COLO829 (cell line): Measurements from ENCODE around the gene HDLBP.

Source experiments
- DNase-seq: peaks from one replicate; pipeline ENCODE4 v3.0.0; 2012; ENCODE audit warnings: low spot score

Gene HDLBP

DNA sequence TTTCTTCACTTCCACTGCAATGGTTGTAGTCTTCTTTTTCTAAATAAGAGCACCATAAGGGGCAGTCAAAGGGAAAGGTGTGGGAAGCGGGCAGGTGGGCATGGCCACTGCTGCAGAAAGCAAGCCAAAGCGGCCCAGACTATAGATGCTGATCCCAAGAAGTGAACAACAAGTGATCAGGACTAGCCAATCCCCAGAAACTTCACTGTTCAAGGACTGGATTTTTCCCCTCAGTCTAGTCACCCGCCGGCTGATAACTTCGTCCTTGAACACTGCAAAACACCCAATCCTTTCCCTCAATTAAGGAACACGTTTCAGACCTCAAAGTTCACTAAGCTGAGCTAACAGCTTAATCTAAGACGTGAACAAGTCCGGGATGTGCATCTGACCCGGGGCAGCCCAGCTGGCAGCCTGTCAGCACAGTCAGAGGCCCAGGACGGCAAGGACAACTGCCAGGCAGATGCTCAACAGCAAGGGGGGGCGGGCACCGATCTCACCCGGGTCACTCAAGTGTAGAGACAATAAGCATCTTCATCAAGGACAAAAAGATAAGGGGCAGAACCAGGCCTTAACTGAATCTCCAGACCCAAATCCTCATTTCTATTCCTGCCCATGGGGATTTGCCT is 59.8 kb downstream of the HDLBP start:
- no peak for DNase-seq

DNA sequence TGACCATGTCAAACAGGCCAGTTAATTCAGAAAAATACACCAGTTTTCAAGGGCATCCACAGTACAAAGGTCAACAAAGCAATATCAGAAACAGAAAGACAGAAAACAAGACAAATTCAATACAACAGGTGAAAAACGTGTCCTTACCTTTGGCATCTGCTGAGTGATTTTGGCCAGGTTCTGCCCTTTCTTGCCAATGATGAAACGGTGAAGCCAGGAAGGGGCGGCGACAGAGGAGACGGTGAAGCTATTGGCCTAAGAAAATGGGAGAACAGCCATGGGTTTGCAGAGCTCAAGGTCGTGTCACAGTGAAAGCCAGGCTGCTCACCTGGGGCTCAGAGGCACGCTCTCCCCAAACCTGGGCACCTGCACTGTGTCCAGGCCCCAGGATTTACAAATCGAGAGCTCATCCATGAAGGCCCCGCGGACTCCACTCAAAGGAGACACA is 60.5 kb downstream of the HDLBP start:
- no peak for DNase-seq

- no peak for DNase-seq
Measured at GRCh38 chr2:241252778-241253475, 62.5 kb downstream of the HDLBP start.

DNA sequence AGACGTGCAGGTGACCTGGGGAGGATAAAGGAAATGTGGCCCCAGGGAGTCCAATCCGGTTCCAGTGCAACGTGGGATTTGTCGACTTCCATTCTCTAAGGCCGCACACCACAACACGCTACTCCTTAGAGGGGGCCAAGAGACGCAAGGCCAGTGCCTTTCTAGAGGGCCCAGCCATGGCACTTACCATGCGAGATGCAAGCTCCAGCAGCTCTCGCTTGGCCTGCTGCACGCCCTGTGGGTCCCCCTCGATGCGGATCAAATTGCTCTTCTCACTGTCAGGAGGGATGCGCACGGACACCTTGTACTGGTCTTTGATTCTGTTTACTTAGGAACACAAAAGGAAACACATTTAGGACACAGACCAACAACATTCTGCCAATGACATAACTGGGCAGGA is 65.8 kb downstream of the HDLBP start:
- DNase-seq: no peak

- DNase-seq: no peak
Measured at GRCh38 chr2:241248897-241249296, 66.6 kb downstream of the HDLBP start.

- DNase-seq: no peak
Measured at GRCh38 chr2:241248289-241248688, 67.2 kb downstream of the HDLBP start.

GRCh38 chr2:241244368-241244767 is 71.1 kb downstream of the HDLBP start:
- DNase-seq: no peak

DNA sequence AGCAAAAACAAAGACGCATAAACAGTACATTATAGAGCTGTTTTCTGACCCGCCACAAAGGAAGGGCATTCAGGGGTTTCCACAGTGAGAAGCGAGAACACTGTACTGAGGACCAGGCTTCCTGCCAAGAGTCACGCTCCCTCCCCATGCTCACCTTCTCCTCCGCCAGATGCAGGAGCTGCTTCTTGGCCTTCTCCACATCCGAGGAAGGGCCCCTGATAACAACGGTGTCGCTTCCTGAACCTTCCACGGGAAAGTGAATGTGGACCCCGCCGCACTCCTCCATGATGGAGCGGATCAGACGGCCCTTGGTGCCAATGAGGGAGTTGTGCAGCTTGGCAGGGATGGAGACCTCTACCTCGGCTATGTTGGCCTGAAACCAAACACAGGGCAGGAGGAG is 73.2 kb downstream of the HDLBP start:
- DNase-seq: no peak

GRCh38 chr2:241241669-241242068 is 73.8 kb downstream of the HDLBP start:
- no peak for DNase-seq

- DNase-seq: no peak
Measured at GRCh38 chr2:241240320-241241004, 75.0 kb downstream of the HDLBP start.

DNA sequence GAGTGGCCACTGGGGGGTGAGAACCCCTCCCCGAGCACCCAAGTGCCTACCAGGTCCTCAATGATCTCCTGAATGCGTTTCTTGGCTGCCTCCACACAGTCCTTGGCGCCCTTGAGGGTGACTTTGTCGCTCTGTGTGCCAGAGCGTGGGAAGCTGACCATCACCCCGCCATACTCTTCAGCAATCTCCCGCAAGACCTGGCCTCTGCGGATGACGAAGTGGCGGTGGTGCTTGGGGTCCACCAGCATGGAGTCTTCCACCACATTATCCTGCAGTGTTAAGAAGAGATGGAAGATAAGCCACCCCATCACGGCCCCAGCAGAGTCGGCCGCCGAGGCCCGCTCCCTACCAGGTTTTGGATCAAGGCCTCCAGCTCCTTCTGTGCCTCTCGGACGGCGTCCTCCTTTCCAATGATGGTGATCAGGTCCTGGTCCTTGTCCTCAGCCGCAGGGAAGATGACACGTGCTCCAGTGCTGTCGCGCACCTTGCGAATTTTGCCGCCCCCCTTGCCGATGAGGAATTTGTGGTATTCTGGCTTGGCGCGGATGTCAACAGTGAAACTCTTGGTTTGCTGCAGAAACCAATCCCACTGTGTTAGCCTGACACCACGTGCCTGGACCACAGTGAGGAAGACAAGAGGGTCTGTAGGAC is 75.8 kb downstream of the HDLBP start:
- no peak for DNase-seq

GRCh38 chr2:241238693-241239198 is 76.7 kb downstream of the HDLBP start:
- no peak for DNase-seq

GRCh38 chr2:241237949-241238371 is 77.5 kb downstream of the HDLBP start:
- DNase-seq: no peak

DNA sequence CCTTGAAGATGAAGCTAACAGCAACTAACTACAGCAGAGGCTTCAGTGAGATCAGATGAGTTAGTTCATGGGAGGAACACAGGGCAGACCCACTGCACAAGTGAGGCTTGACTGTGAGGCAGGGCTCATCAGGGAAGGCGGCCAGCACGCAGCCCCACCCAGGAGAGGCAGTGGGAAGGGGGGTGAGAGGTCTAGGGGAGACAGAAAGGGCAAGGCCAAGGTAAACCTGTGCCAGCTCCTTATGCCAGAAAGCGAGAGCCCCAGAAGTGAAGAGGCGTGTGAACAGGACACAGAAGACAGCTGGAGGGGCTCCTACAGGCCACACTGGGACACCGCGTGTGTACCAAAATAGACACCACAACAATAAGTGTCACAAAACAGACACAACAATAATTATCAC is 78.4 kb downstream of the HDLBP start:
- no peak for DNase-seq

DNA sequence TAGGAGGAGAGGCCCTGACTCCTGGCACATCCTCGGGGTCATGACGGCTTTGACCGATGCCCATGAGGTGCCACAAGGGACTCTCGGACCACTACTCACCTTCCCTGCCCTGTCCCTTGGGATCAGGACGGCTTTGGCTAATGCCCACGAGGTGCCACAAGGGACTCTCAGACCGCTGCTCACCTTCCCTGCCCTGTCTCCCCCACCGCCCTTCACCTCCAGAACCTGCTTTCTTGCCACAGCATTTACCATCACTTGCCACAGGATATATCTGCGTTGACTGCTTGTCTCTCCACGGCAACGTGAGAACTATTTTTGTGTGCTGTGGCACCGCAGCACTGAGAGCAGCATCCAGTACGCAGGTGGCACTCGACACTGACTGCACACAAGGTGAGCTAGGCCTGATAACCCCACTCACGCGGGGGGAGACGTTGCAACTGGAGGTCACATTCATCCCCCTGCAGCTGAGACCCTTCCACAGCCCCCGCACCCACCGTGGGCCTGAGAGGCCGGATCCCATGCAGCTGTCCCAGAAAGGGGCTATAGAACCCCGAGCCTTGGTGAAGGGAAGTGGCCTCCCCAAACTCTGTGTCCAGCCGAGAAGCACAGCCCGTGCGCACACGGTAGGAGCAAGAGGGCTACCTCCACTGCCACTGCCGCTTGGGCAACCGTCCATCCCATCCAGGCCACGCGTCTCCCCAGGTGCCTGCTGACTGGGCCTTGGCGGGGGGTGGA is 79.4 kb downstream of the HDLBP start:
- DNase-seq: no peak

- DNase-seq: no peak
Measured at GRCh38 chr2:241234962-241235740, 80.3 kb downstream of the HDLBP start.

GRCh38 chr2:241234066-241234790 is 81.2 kb downstream of the HDLBP start:
- DNase-seq: no peak

GRCh38 chr2:241232736-241233575 is 82.5 kb downstream of the HDLBP start:
- no peak for DNase-seq

DNA sequence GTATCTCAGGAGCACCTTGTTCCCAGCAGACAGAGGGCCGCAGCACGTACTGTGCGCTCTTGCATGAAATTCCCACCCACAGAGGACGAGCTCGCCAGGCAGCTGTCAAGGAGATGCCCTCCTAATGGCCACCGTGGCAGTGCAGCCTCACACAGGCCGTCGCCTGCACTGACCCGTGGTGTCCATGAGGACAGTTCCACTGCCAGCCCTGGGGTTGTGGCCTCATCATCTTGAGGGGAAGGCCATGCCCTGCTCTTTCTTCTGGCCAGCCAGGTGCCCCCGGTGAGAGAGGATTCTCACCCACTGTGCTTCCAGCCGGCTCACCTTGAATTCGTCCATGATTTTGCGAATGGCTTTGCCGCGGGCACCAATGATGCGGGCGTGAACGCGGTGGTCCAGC is 85.0 kb downstream of the HDLBP start:
- DNase-seq: no peak
